Activated T-helper 17 cell treated with anti-CD3 and anti-CD28 coated beads, Interleukin-2, amount 50 U/mL, for 72 hours (primary cell): Measurements from ENCODE around the gene AFF3. TPM values are rescaled to one million over a fixed set of nuclear protein-coding genes. Genes with fewer than 3 reads are reported as not detected.

Experiments
- ATAC-seq: fragments of 150-1000 bp; cut with Tn5 transposase; replicated peaks from 2 replicates; pipeline ENCODE4 v1.10.0; 2021; ENCODE audit warnings: mild to moderate bottlenecking, moderate library complexity
- H3K27ac Mint-ChIP-seq: one replicate; pipeline ENCODE4 v1.8.0; 2022; ENCODE audit warnings: mixed read lengths
- H3K27me3 Mint-ChIP-seq: one replicate; pipeline ENCODE4 v1.8.0; 2022; ENCODE audit warnings: mixed read lengths
- H3K36me3 Mint-ChIP-seq: one replicate; pipeline ENCODE4 v1.8.0; 2022; ENCODE audit warnings: low read depth, mild to moderate bottlenecking, mixed read lengths
- H3K4me1 Mint-ChIP-seq: one replicate; pipeline ENCODE4 v1.8.0; 2022; ENCODE audit warnings: mixed read lengths
- H3K4me3 Mint-ChIP-seq: one replicate; pipeline ENCODE4 v1.8.0; 2022; ENCODE audit warnings: mild to moderate bottlenecking, mixed read lengths
- H3K9me3 Mint-ChIP-seq: one replicate; pipeline ENCODE4 v1.8.0; 2022; ENCODE audit warnings: mixed read lengths
- total RNA-seq, 2 donors: library from RNA; stranded (reverse); gene quantifications; one replicate each; pipeline ENCODE4 v1.2.3, GENCODE V29; 2022

The AFF3 gene, protein sequence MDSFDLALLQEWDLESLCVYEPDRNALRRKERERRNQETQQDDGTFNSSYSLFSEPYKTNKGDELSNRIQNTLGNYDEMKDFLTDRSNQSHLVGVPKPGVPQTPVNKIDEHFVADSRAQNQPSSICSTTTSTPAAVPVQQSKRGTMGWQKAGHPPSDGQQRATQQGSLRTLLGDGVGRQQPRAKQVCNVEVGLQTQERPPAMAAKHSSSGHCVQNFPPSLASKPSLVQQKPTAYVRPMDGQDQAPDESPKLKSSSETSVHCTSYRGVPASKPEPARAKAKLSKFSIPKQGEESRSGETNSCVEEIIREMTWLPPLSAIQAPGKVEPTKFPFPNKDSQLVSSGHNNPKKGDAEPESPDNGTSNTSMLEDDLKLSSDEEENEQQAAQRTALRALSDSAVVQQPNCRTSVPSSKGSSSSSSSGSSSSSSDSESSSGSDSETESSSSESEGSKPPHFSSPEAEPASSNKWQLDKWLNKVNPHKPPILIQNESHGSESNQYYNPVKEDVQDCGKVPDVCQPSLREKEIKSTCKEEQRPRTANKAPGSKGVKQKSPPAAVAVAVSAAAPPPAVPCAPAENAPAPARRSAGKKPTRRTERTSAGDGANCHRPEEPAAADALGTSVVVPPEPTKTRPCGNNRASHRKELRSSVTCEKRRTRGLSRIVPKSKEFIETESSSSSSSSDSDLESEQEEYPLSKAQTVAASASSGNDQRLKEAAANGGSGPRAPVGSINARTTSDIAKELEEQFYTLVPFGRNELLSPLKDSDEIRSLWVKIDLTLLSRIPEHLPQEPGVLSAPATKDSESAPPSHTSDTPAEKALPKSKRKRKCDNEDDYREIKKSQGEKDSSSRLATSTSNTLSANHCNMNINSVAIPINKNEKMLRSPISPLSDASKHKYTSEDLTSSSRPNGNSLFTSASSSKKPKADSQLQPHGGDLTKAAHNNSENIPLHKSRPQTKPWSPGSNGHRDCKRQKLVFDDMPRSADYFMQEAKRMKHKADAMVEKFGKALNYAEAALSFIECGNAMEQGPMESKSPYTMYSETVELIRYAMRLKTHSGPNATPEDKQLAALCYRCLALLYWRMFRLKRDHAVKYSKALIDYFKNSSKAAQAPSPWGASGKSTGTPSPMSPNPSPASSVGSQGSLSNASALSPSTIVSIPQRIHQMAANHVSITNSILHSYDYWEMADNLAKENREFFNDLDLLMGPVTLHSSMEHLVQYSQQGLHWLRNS (N-terminal part only)
- under 1 TPM; 0.32 to 0.42 TPM for total RNA-seq

DNA sequence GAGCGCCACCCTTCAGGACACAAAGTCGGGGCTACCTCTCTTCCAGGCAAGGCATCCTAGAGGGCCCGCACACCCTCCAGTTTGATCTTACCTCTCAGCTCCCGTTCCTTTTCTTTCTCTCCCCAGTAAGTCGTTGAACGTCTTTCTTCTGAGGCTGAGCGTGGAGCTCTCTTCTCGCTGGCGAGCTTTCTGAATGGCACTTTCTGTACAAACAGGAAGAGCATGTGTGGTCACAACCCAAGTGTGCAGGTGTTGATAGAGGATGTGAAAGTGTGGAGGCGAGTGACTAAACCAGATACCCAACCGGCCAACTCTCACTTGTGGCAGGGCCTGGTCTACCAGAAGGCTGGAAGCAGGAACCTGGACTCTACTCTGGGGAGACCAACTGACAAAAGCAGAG, at the start of gene AFF3:
AFF3 (minus strand) TSS at position 198 of the 400 bp plus-strand sequence. CDS start 38,136 bp downstream, outside the sequence.
- peaks cover 31% of the 10 kb centered on the region for H3K27me3 Mint-ChIP-seq
- H3K27ac Mint-ChIP-seq = peak within 1 kb of the TSS; percentile 66
- peak; percentile 96 for ATAC-seq
- H3K4me1 Mint-ChIP-seq = peaks cover 15% of the 10 kb centered on the region
- no peaks in the 10 kb centered on the region for H3K9me3 Mint-ChIP-seq
- H3K36me3 Mint-ChIP-seq = no peaks in the 10 kb centered on the region
- H3K4me3 Mint-ChIP-seq = peak within 1 kb of the TSS; percentile 73

DNA sequence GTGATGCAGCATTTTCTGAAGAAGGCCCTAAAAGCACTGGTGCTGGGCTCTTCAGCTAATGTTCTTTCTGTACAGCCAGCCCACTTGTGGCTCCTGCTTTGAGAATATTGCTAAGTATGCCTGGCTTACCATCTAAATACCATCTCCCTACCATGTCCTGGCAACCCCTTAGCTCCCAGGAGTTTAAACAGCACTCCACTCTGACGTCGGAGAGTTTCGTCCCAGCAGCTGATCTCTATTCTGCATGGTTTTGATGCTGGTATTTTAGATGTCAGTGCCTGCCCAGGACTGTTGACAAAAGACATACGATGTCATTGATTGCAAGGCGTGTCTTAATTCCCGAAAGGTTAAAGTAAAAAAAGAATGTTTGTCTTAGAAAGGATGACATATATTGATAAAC, 47.0 kb upstream of the AFF3 start:
- Mint-ChIP-seq H3K4me3 (no peak overlapping the region), H3K9me3 (no peaks in the 10 kb centered on the region), H3K27ac (no peak overlapping the region), H3K27me3 (peaks cover 9% of the 10 kb centered on the region), H3K4me1 (no peaks in the 10 kb centered on the region), H3K36me3 (no peaks in the 10 kb centered on the region)
- ATAC-seq = no peak

DNA sequence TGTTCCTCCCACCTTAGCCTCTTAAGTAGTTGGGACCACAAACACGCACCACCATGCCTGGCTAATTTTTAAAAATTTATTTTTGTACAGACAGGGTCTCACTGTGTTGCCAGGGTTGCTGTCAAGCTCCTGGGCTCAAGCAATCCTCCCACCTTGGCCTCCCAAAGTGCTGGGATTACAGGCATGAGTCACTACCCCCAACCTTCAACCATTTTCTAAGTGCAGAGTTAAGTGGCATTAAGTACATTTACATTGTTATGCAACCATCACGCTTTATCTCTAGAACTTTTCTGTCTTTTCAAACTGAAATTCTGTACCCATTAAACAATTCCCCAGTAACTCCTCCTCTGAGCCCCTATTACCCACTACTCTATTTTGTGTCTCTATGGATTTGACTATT, 45.9 kb upstream of the AFF3 start:
- no peak for ATAC-seq
- Mint-ChIP-seq H3K36me3 (no peaks in the 10 kb centered on the region), H3K4me1 (no peaks in the 10 kb centered on the region), H3K4me3 (no peak overlapping the region), H3K9me3 (no peaks in the 10 kb centered on the region), H3K27ac (no peak overlapping the region), H3K27me3 (peaks cover 9% of the 10 kb centered on the region)

DNA sequence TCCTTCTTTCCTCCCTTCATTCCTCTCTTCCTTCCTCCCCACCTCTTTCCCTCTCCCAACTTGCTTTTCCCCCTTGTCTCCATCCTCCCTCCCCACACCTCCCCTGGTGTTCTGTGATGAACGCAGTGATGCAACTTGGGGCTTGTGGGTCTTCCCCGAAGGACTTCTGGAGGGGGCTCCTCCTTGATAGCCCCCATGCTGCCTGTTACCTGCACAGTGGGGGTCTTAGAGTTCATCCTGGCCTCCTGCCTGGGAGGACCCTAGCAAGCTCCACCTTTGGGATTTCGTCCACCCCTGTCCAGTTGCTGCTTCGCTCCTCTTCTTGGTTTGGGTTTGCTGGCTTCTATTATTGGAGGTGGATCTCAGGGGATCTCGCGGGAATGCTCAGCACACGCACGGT, 43.7 kb upstream of the AFF3 start:
- H3K4me3 Mint-ChIP-seq = no peak overlapping the region
- no peak overlapping the region for H3K27ac Mint-ChIP-seq
- H3K36me3 Mint-ChIP-seq = no peaks in the 10 kb centered on the region
- no peak for ATAC-seq
- peaks cover 3% of the 10 kb centered on the region for H3K27me3 Mint-ChIP-seq
- no peaks in the 10 kb centered on the region for H3K9me3 Mint-ChIP-seq
- no peaks in the 10 kb centered on the region for H3K4me1 Mint-ChIP-seq

DNA sequence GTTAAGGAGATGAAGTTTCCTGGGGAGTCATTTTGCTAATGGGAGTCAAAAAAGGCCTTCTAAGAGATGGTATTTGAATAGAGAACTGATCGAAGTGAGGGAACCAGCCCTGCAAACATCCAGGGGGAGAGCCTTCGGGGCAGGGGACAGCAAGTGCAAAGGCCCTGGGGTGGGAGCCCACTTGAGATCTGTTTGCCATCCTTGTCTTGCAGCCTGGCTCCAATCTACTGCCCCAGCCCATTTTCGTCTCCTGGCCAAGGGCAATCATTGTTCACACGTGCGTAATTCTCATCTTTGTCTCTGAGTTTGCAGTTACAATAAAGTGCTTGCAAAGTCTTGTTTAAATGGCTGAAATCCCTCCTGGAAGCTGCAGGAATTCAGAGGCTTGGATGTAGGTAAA, 43.1 kb upstream of the AFF3 start:
- no peak overlapping the region for H3K4me3 Mint-ChIP-seq
- no peaks in the 10 kb centered on the region for H3K4me1 Mint-ChIP-seq
- no peak overlapping the region for H3K27ac Mint-ChIP-seq
- H3K9me3 Mint-ChIP-seq = no peaks in the 10 kb centered on the region
- no peak for ATAC-seq
- peaks cover 3% of the 10 kb centered on the region for H3K27me3 Mint-ChIP-seq
- H3K36me3 Mint-ChIP-seq = no peaks in the 10 kb centered on the region

DNA sequence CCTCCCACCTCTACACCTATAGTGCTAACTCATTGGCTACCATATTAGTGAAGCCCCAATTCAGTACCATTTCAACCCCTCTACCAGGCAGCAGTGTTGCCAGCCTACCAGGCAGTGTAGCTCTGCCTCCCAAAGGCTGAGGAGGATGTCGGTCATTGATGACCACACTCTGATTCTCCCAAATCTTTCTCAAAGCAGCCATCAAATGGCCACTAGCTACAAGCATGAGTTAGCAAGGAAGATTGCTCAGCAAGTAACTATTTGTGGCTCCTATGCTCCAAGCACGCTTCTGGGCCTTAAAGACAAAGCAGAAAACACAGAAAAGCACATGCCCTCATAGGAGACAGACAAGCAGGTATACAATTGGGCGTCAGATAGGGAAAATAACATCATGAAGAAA, 42.7 kb upstream of the AFF3 start:
- Mint-ChIP-seq H3K27me3 (peaks cover 3% of the 10 kb centered on the region), H3K36me3 (no peaks in the 10 kb centered on the region), H3K27ac (no peak overlapping the region), H3K4me3 (no peak overlapping the region), H3K4me1 (no peaks in the 10 kb centered on the region), H3K9me3 (no peaks in the 10 kb centered on the region)
- ATAC-seq = no peak

DNA sequence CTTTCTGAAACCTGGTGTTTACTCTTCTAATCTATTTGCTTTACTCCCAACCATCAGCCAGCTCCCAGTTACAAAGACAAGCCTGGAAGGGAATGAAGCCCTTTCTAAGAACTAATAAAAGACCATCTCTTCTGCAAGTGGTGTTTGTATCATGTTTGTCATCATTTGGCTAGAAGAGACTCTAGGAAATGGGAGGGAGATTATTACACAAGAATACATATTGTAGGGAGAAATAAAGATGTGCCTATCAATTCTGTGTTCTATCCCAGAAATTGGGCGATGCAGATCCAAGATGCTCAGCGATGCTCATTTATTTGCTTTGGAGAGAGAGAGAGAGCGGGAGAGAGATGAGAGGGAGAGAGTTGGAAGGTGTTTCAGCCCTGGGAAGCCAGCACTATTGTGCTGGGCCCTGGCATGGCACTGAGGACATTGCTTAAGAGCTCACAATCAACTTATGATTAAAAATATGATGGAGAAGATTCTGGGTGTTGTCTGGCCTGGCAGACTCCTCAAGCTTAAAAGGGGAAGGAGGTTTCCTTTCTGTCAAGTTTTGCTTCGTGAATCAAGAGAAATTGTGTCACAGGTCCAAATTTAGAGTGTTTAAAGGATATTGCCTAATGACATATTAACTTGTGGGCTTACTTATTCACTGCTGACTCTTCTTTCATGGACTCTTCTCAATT, 41.8 kb upstream of the AFF3 start:
- no peak overlapping the region for H3K27ac Mint-ChIP-seq
- H3K9me3 Mint-ChIP-seq = no peaks in the 10 kb centered on the region
- no peaks in the 10 kb centered on the region for H3K36me3 Mint-ChIP-seq
- no peaks in the 10 kb centered on the region for H3K4me1 Mint-ChIP-seq
- peaks cover 3% of the 10 kb centered on the region for H3K27me3 Mint-ChIP-seq
- ATAC-seq = no peak
- no peak overlapping the region for H3K4me3 Mint-ChIP-seq

DNA sequence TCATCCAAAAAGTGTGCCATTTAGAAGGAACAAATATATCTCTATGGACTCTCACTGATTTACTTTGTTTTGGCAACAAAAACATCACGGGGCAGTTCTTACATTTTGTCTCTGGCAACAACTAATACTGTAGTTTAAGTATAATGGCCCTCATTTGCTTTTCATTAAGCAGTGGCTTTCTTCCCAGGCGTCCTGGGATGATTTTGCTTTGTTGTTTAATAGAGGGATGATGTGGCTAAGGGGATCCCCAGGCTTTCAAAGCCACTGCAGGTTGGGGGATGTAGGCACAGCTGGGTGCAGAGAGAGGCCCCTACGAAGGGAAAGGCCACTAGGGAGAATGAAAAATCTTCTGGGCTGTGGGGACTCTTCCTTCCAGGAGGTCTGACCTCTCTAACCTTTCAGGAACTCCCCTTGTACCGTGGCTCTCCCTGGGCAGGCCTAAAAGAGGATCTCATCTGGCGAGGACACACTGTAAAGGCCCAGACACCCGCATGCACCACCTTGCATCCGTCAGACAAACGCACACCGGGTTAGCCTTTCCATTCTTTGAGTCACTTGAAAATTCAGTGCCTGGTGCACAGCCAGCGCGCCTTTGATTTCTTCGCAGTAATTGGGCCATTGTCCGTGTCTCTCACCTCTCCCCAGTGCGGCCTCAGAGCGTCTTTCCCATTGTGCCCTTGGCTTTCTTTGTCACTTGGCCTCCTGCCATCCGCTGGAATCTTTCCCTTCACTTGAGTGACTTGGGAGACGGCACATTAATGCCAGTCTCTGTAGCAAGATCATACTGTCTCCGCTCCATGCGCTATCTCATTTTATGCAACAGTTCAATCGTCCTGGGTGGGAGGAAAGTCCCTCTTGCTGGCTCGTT, 40.3 kb upstream of the AFF3 start:
- no peak for ATAC-seq

DNA sequence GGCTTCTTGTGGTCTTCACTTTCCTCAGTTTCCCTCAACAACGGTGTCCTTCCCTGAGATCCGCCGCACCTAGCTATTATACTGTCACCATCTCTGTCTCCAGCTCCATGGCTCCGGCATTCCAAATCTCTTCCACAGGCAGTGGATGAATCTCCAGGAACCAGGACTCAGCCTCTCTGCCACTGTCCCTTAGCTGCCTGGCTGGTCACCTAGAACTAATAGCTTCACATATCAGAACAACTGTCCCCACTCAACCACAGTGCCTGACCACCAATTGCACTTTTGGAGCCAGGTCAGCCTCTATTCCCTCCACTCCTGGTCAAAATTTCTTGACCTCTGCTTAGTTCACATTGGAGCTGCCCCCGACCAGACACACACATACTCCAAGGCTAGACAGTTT, 38.1 kb upstream of the AFF3 start:
- no peak for ATAC-seq
- Mint-ChIP-seq H3K9me3 (no peaks in the 10 kb centered on the region), H3K4me3 (no peak overlapping the region), H3K27ac (no peak overlapping the region), H3K27me3 (no peaks in the 10 kb centered on the region), H3K4me1 (no peaks in the 10 kb centered on the region), H3K36me3 (no peaks in the 10 kb centered on the region)

More for the DNA sequence above, 40.3 kb upstream of the AFF3 start:
- Mint-ChIP-seq H3K27ac (no peak overlapping the region), H3K27me3 (peaks cover 3% of the 10 kb centered on the region), H3K4me1 (no peaks in the 10 kb centered on the region), H3K4me3 (no peak overlapping the region), H3K9me3 (no peaks in the 10 kb centered on the region), H3K36me3 (no peaks in the 10 kb centered on the region)

DNA sequence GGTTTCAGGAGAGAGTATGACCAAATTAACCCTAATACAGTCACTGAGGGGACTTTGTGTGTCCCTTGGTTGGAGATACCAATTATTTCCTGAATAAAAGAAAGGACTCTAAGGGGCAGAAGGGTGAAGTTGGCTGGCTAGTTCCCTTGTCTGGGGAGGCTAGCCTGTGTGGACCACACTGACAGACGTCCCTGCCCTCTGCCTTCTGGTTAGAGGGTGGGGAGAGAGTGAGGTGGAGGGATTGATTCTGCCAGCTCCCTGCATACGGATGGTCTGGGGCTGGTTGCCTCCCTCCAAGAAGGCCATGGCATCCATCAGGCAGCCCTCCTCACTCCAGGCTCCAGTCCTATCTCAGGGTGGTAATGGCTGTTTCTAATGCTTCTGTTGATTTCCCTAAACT, 37.4 kb upstream of the AFF3 start:
- H3K36me3 Mint-ChIP-seq = no peaks in the 10 kb centered on the region
- H3K9me3 Mint-ChIP-seq = no peaks in the 10 kb centered on the region
- no peak overlapping the region for H3K27ac Mint-ChIP-seq
- no peak for ATAC-seq
- no peaks in the 10 kb centered on the region for H3K4me1 Mint-ChIP-seq
- no peaks in the 10 kb centered on the region for H3K27me3 Mint-ChIP-seq
- no peak overlapping the region for H3K4me3 Mint-ChIP-seq

DNA sequence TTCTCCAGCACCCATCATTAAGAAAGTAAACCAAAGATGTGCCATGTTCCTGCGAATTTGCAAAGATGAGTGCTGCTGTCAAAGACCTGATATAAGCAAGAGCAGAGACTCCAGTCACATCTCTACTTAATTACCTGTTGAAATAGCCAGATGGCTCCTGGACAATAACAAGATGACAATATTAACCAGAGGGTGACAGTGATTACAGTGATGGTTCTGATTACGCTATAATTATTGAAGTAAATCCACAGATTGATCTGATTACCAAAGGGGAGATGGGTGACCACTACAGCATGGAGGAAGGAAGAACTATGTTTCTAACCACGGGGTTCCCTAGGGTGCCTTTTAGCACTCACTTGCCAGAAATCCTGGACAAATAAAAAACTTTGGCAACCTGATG, 36.5 kb upstream of the AFF3 start:
- no peaks in the 10 kb centered on the region for H3K36me3 Mint-ChIP-seq
- no peak overlapping the region for H3K4me3 Mint-ChIP-seq
- no peak for ATAC-seq
- no peaks in the 10 kb centered on the region for H3K4me1 Mint-ChIP-seq
- H3K27ac Mint-ChIP-seq = no peak overlapping the region
- no peaks in the 10 kb centered on the region for H3K27me3 Mint-ChIP-seq
- no peaks in the 10 kb centered on the region for H3K9me3 Mint-ChIP-seq

DNA sequence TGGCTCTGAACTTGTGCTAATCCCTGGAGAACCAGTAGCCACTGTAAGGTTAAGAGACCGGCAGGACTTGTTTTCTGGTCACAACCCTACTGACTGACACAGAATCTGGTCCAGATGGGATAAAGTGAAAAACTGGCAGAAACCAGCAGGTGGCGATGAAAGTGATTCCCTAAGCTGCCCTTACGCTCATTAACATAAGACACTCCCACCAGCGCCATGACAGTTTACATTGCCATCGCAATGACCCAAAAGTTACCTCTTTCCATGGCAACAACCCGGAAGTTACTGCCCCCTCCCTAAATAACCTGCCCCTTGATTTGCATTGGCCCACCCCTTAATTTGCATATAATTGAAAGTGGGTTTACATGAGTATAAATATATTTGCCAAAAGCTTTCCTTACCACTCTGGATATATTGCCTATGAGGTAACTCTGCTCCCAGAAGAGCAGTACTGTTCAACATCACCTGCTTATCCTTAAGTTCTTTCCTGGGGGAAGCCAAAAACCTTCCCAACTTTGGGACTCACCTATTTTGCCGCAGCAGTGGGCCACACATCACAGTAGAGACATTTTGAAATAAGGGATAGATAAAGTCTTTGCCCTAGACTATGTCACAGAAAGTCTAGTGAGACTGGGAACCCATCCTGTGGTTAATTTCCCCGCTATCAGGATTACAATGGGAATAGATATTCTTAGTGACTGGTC, 35.8 kb upstream of the AFF3 start:
- no peaks in the 10 kb centered on the region for H3K36me3 Mint-ChIP-seq
- no peaks in the 10 kb centered on the region for H3K4me1 Mint-ChIP-seq
- no peaks in the 10 kb centered on the region for H3K9me3 Mint-ChIP-seq
- H3K4me3 Mint-ChIP-seq = no peak overlapping the region
- no peaks in the 10 kb centered on the region for H3K27me3 Mint-ChIP-seq
- no peak overlapping the region for H3K27ac Mint-ChIP-seq
- ATAC-seq = peak; percentile 78

DNA sequence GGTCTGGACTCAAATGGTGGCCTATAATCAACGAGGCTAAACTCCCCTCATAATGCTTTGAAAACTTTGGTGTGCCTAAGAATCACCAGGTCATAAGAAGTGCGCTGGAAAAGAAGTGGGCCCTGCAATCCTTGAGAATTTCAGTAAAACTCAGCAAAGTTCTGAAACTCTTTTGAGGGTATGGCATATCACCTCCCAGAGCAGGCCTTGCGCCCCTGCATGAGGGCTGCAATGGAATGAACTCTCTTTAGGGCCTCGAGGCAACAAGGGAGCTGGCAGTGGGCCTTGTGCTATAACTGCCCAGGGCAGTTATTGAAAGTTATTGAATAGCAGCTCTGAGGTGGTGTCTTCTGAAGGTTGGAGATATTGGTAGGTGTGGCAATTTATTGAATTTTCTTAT, 34.5 kb upstream of the AFF3 start:
- no peaks in the 10 kb centered on the region for H3K9me3 Mint-ChIP-seq
- H3K27ac Mint-ChIP-seq = no peak overlapping the region
- no peaks in the 10 kb centered on the region for H3K4me1 Mint-ChIP-seq
- H3K27me3 Mint-ChIP-seq = no peaks in the 10 kb centered on the region
- no peaks in the 10 kb centered on the region for H3K36me3 Mint-ChIP-seq
- no peak for ATAC-seq
- no peak overlapping the region for H3K4me3 Mint-ChIP-seq
